ENCODE data around the gene PRPF39. TPM values are rescaled to one million over a fixed set of nuclear protein-coding genes. Genes with fewer than 3 reads are reported as not detected.

PRPF39 gene
- 57.2 and 59.8 TPM in 2 replicates for total RNA-seq (2021)
- long read RNA-seq, transcript PRPF39-201 (14 exons, 2,868 nt) = major isoform, 142 of 352 reads
- long read RNA-seq, partial matches to known transcripts = 110 of 352 reads
- long read RNA-seq, other reads (novel, unspliced or antisense) = 97 of 352 reads

GRCh38 chr14:45083976-45084722 lies at the start of gene PRPF39:
PRPF39 (plus strand) TSS chr14:45084116; CDS start chr14:45095240, 11,124 bp downstream.
- peak; percentile 96 for DNase-seq
- Histone ChIP-seq H2BK5ac (ENCODE audit: insufficient read length, low read length) (no peak within 1 kb of the TSS), H3K9me3 (ENCODE audit: control insufficient read depth, low read depth, low read length) (no peaks in the 10 kb centered on the region), H4K8ac (replicated peaks; ENCODE audit: insufficient read length, low read depth, low read length) (no peak within 1 kb of the TSS), H3K27me3 (ENCODE audit: insufficient read depth, low read length) (no peaks in the 10 kb centered on the region), H3K14ac (ENCODE audit: insufficient read depth, low read length) (peak within 1 kb of the TSS; percentile 36), H3K23me2 (ENCODE audit: insufficient read length, low read depth, low read length, poor library complexity, severe bottlenecking) (peaks cover 3% of the 10 kb centered on the region), H2BK20ac (ENCODE audit: low read depth, low read length, poor library complexity, severe bottlenecking) (no peak within 1 kb of the TSS), H3K27ac (ENCODE audit: insufficient read length, low read depth, low read length) (no peak within 1 kb of the TSS), H3T11ph (ENCODE audit: low read length) (no peak within 1 kb of the TSS), H3K4ac (ENCODE audit: low read depth, low read length) (no peak within 1 kb of the TSS), H4K5ac (ENCODE audit: insufficient read length, low read depth, low read length) (no peak within 1 kb of the TSS), H3K23ac (ENCODE audit: insufficient read length, low read depth, low read length) (no peak within 1 kb of the TSS), H2BK15ac (ENCODE audit: low read depth, low read length) (no peak within 1 kb of the TSS), H2AK5ac (ENCODE audit: insufficient read length, low read length) (no peak within 1 kb of the TSS), H3K4me1 (ENCODE audit: insufficient read depth, low read length) (no peaks in the 10 kb centered on the region), H4K91ac (ENCODE audit: insufficient read length, low read depth, low read length) (no peak within 1 kb of the TSS), H4K20me1 (ENCODE audit: control insufficient read depth, insufficient read depth, insufficient read length) (no peaks in the 10 kb centered on the region), H3K4me2 (ENCODE audit: insufficient read depth, insufficient read length, low read length) (peak within 1 kb of the TSS; percentile 54), H3K18ac (ENCODE audit: insufficient read length, low read depth, low read length) (peak within 1 kb of the TSS; percentile 43), H3K79me1 (ENCODE audit: insufficient read depth, low read depth, low read length, poor library complexity, severe bottlenecking) (no peaks in the 10 kb centered on the region), H2AFZ (ENCODE audit: low read length) (peak within 1 kb of the TSS; percentile 69), H2BK120ac (ENCODE audit: low read depth, low read length, poor library complexity, severe bottlenecking) (no peak within 1 kb of the TSS), H3K56ac (ENCODE audit: insufficient read length, low read depth, low read length) (no peak within 1 kb of the TSS), H3K9ac (ENCODE audit: extremely low read depth, insufficient read length, low read length) (peak within 1 kb of the TSS; percentile 88), H2BK12ac (ENCODE audit: insufficient read length, low read depth, low read length) (no peak within 1 kb of the TSS), H3K79me2 (ENCODE audit: insufficient read depth, low read length) (peaks cover 35% of the 10 kb centered on the region; the same call in 1 of the 2 replicates)
- TF ChIP-seq CTCF (conservative IDR thresholded peaks at IDR 0.05) = no peak
- H3K27me3 Mint-ChIP-seq (ENCODE audit: low read depth) = no peaks in the 10 kb centered on the region; the same call in 1 of the 2 replicates
- peak within 1 kb of the TSS; percentile 94 to 99 (median 97) for H3K27ac Mint-ChIP-seq
- no peaks in the 10 kb centered on the region; a peak in 1 of 5 replicates for H3K9me3 Mint-ChIP-seq
- peaks cover 0 to 19% (median 3%) of the 10 kb centered on the region in 3 experiments; a peak in 6 of 7 replicates for H3K36me3 Mint-ChIP-seq (ENCODE audit: insufficient read depth in 1 of 3, low read depth in 3 of 3)
- peak within 1 kb of the TSS; percentile 99 for H3K4me3 Mint-ChIP-seq
- H3K4me1 Mint-ChIP-seq = peaks cover 26 to 43% of the 10 kb centered on the region in 2 experiments
- WGBS (ENCODE audit: extremely low coverage, insufficient read length, low lambda C conversion rate) = no CpG with 5 or more reads among the region's 49 CpGs

Data from H9 (cell line).